Suppressor macrophage treated with lipopolysaccharide for 1 hour (primary cell): ENCODE data around the gene NAPSA.
"Not testable (repeated sequence)": the region's sequence is repeated elsewhere in the genome, so short reads cannot be mapped to it uniquely, and the experiment has no call there.

Experiments used
- DNase-seq, 3 donors: peaks; one replicate each; pipeline ENCODE4 v3.0.0-alpha.2; 2020 to 2022

The NAPSA gene

DNA sequence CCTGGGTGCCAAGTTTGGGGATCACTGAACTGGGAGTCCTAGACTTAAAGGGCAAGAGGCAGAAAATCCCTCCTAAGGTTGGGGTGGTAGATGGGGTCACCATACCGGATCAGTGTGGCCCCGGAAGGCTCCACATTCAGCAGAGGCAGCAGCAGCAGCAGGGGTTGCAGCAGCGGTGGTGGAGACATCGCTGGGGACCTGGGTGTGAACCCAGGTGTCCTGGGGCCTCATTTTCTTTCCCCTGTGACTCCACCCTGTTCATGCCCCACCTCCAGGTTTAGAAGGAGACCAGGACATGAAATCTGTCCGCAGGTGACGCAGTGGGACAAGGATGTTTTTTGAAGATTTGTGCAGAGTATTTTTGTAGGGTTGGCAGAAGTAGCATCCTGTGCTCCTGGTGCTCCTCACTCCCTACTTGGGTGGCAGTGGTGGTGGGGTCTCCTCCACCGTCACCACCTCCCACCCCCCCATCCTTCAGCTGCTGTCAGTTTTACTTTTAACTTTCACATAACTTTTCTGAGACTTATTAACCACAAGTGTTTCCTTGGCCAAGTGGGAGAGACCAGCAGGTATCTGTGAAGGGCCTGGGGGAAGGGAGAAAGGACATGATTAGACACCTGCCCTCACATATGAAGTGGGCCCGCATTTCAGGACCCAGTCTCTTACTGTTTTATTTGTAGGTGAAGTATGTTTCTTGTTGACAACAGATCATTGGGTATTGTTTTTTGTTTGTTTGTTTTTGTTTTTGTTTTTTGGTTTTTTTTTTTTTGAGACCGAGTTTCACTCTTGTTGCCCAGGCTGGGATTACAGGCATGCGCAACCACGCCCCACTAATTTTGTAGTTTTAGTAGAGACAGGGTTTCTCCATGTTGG is at the start of gene NAPSA:
Gene NAPSA (minus strand): TSS at position 206 of the 873 bp plus-strand sequence. CDS start 18 bp downstream, at position 188.
- no peak for DNase-seq

DNA sequence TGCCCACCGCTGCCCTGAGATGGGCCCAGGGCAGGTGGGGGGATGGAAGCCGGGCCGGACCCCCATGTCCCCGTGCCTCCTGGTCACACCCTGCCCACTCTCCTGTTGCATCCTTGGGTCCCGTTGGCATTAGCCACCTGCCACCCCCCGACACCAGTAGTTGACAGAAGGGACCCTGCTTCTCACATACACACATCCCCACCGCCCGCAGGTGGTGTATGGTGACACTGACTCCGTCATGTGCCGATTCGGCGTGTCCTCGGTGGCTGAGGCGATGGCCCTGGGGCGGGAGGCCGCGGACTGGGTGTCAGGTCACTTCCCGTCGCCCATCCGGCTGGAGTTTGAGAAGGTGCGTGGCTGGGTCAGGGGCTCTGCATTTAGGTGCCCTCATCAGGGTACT is 48.1 kb upstream of the NAPSA start:
- no peak for DNase-seq

DNA sequence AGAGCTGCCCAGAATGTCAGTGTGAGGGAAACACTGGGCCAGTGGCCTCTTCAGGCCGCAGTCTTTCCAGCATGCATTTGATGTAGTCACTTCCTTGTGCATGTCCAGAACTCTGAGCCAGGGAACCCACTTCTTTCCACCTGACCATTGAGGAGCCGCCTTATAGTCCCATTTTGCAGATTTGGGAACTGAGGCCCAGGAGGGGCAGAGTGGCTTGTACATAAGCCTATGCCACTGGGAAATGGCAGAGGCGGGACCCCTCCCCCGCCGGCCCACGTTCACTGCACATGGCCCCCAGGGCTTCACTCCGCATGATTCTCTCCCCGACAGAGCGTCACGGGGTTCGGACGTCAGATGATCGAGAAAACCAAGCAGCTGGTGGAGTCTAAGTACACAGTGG is 47.7 kb upstream of the NAPSA start:
- no peak for DNase-seq

DNA sequence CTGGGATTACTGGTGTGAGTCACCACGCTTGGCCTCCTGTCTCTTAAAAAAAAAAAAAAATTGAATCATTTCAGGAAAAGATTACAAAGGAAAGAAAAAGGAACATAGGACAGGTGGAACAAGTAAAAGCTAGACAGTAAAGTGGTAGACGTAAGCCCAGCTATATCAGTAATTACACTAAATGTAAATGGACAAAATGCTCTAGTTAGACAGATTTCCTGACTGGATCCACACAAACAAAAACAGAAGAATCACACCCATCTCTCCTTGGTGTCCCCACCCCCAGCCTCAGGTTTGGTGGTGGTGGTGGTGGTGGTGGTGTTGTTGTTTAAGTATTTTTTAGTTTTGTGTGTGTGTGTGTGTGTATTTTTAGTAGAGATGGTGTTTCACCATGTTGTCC is 47.0 kb upstream of the NAPSA start:
- DNase-seq, result no peak

DNA sequence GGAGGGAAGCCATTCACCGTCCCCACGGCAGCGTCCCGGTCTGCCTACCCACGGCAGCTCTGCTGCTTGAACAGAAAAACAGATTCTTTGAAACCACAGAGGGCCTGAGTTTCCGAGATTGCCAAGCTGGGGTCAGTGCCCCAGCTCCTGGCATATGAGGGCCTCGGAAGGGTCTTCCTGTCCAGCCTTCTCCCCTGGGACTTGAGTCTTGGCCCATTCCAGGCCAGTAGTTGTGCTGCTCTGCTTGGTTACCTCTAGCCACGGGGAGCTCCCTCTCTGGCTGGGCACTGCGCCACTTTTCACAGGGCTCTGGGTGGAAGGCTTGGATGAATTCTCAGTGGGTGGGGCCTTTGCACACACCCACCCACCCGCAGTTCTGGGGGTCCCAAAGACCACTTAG is 44.7 kb upstream of the NAPSA start:
- DNase-seq, result no peak

DNA sequence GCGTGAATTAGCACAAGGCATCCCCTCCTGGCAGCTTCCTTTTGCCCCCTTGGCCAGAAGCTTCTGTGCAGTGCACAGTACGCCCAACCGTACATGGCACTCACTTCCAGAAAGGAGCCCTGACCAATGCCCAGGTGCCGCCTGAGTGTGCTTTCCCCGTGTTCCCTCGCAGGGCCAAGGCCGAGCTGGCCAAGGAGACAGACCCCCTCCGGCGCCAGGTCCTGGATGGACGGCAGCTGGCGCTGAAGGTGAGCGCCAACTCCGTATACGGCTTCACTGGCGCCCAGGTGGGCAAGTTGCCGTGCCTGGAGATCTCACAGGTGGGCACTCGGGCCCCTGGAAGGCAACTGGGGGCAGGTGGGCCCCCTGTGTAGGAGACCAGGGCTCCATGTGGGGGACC is 43.9 kb upstream of the NAPSA start:
- no peak for DNase-seq

DNA sequence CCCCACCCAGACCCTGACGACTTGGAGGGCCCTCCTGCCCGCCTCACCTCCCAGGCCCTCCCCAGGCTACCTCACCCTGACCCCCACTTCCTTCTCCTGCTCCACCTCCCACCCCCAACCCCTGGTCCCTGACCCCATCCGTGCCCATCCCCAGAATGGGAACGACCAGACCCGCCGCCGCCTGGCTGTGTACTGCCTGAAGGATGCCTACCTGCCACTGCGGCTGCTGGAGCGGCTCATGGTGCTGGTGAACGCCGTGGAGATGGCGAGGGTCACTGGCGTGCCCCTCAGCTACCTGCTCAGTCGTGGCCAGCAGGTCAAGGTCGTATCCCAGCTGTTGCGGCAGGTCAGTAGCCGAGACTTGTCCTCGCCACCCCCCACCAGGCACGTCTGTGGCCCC is 41.4 kb upstream of the NAPSA start:
- no peak for DNase-seq

DNA sequence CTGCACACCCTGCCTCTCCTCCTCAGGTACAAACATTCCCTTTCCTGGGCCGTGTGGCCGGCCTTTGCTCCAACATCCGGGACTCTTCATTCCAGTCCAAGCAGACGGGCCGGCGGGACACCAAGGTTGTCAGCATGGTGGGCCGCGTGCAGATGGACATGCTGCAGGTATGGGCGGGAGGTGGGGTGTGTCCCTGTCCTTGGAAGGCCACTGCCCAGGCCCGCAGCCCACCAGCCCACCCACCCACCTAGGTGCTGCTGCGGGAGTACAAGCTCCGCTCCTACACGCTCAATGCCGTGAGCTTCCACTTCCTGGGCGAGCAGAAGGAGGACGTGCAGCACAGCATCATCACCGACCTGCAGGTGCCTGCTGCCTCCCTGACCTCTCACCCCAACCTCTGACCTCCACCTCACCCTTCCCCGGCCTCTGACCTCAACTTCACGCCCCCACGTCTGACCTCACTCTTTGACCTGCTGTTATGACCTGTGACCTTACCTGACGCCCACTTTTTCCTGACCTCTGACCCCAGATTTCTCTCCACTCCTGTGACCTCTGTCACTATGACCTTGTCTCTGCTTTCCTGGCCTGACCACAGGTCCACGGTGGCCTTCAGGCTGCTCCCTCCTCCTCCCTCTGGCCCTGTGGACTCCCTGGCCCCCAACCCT is 40.8 kb upstream of the NAPSA start:
- DNase-seq, result no peak

DNA sequence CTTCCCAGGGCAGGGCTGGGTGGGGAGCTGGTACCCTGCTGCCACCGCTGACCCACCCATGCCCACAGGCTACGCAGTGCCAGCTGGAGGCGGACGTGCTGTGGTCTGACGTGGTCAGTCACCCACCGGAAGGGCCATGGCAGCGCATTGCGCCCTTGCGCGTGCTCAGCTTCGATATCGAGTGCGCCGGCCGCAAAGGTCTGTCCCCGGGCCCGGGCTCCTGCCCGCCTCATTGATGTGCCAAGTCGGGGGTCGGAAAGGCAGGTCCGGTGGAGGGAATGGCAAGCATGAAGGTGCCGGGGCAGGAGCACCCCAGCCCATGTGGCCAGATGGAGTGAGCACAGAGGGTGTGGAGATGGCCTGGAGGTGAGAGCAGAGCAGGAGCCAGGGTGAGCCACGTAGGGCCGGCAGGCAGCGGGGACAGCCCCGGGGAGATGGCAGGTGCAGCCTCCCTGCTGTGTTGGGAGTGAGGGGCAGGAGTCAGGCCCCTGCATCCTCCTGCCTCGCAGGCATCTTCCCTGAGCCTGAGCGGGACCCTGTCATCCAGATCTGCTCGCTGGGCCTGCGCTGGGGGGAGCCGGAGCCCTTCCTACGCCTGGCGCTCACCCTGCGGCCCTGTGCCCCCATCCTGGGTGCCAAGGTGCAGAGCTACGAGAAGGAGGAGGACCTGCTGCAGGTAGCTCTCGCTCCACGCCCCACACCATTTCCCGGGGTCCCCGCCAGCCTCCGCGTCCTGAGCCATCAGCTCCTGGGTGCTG is 37.3 kb upstream of the NAPSA start:
- DNase-seq, result no peak

DNA sequence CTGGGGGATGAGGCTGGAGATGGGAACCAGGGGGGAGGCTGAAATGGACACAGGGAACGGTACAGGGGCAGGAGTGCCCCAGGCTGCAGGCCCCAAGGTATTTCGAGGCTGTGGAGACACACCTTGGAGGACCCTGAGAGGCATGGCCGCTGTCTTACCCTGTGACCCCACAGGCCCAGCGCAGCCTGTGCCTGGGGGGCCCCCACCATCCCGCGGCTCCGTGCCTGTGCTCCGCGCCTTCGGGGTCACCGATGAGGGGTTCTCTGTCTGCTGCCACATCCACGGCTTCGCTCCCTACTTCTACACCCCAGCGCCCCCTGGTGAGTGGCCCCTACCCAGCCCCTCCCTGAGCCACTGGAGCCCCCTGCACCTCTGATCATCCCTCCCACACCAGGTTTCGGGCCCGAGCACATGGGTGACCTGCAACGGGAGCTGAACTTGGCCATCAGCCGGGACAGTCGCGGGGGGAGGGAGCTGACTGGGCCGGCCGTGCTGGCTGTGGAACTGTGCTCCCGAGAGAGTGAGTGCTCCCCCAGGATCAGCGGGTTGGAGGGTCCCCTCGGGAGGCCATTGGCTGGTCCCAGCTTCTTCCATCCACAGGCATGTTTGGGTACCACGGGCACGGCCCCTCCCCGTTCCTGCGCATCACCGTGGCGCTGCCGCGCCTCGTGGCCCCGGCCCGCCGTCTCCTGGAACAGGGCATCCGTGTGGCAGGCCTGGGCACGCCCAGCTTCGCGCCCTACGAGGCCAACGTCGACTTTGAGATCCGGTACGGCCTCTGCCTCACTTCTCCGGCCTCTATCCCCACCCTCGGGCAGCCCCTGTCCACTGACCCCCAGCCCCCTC is 36.4 kb upstream of the NAPSA start:
- DNase-seq, result no peak

DNA sequence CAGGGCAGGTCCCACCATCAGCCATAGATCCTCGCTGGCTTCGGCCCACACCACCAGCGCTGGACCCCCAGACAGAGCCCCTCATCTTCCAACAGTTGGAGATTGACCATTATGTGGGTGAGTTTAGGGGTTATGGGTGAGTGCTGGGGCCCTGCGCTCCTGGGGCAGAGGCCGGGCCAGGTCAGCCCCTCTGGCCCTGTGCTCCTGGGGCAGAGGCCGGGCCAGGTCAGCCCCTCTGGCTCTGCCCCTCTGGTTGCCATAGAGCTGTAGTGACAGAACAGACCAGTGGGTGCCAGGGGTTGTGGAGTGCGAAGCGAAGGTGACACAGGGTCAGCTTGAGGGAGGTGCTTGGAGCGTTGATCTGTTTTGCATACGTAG is 33.9 kb upstream of the NAPSA start:
- DNase-seq, result no peak

DNA sequence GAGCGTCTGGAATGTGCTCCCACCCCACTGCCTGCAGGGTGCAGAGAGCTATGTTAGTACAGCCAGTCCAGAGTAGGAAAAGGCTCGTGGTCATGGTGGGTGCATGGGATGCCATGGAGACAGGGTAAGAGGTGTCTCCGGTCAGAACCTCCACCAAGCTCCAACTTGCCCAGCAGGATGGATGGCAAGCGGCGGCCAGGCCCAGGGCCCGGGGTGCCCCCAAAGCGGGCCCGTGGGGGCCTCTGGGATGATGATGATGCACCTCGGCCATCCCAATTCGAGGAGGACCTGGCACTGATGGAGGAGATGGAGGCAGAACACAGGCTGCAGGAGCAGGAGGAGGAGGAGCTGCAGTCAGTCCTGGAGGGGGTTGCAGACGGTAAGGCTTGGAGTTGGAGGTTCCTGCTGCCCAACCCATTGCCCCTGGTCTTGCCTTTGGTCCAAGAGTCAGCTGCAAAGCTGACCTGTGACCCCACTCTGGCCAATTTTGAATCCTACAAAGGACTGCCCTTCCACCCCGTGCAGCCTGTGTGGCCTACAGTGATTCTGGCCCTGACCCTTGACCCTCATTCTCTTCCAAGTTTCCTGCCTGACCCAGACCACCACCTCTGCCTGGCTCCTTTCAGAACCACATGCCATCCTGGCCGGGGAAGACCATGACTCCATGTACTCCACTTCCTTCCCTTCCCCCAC is 33.4 kb upstream of the NAPSA start:
- DNase-seq, result no peak

DNA sequence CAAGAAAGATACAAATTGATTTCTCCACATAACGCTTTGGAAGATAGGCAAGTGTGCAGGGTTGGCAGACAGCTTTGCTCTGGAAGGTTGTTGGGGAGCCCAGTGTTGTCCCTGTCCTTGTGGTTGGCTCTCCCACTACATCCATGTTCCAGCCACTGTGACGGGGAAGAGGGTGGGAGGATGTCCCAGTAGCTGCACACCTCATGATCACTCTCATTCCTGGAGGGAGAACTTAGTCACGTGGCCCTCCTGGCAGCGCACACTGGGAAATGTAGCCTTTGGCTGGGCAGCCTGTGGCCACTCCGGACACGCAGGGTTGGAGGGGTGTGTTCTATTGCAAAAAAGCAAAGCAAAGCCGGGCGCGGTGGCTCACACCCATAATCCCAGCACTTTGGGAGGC is 28.6 kb upstream of the NAPSA start:
- no peak for DNase-seq

DNA sequence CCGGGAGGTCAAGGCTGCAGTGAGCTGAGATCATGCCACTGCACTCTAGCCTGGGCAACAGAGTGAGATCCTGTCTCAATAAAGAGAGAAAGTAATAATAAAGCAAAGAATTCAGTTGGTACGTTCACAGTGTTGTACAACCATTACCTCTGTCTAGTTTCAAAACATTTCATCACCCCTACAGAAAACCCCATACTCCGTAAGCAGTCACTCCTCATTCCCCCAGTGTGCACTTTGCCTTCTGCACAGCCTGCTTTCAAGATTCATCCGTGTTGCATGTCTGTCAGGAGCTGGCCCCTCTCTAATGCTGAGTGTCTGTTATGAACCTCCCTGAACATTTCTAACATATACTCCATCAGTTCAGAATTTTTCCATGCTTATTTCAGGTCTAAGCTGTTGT is 28.1 kb upstream of the NAPSA start:
- DNase-seq, result no peak

DNA sequence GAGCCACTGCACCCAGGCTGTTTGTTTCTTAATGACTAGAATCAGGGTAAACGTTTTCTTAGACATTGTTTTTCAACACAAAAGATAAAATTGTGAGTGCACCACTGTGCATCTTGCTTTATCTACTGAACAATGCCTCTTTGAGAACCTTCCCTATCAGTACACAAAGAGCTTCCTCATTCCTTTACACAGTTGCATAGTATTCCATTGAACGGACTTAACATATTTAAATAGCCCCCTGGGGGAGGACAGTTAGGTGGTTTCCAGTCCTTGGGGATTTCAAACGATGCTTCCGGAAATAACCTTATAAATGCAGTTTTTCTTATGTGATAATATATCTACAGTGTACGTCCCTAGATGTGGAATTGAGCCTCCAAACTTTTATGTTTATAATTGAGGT is 27.3 kb upstream of the NAPSA start:
- no peak for DNase-seq

DNA sequence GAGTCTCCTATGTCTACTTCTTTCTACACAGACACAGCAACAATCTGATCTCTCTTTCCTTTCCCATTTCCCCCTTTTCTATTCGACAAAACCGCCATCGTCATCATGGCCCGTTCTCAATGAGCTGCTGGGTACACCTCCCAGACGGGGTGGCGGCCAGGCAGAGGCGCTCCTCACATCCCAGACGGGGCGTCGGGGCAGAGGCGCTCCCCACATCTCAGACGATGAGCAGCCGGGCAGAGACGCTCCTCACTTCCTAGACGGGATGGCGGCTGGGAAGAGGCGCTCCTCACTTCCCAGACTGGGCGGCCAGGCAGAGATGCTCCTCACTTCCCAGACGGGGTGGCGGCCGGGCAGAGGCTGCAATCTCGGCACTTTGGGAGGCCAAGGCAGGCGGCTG is 25.5 kb upstream of the NAPSA start:
- DNase-seq, result not testable (repeated sequence)

DNA sequence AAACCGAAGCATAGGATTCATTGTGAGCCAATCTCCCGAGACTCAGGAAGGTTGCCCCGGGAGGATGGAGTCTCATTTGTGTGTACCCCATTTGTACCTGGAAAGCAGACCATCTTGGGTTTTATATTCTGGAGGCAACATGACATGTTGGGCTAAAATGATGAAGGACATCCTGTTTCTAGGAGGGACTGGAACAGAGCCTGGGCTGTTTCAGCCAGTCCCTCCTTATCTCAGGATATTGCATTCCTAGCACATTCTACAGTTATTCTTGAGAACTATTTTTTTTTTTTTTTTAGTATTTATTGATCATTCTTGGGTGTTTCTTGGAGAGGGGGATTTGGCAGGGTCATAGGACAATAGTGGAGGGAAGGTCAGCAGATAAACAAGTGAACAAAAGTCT is 24.9 kb upstream of the NAPSA start:
- DNase-seq, result not testable (repeated sequence)

DNA sequence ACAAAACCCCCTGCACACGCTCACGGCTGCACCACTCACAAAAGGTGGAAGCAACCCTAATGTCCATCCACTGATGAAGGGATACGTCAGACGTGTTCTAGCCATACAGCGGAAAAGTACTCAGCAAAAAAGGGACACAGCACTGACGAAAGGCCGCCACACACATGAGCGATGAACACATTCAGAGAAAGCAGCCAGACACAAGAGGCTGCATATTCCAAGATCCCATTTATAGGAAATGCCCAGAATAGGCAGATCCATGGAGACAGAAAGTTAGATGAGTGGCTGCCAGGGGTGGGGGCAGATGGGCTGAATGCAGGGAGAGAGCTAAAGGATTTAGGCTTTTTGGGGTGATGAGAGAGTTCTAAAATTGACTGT is 22.4 kb upstream of the NAPSA start:
- no peak for DNase-seq

DNA sequence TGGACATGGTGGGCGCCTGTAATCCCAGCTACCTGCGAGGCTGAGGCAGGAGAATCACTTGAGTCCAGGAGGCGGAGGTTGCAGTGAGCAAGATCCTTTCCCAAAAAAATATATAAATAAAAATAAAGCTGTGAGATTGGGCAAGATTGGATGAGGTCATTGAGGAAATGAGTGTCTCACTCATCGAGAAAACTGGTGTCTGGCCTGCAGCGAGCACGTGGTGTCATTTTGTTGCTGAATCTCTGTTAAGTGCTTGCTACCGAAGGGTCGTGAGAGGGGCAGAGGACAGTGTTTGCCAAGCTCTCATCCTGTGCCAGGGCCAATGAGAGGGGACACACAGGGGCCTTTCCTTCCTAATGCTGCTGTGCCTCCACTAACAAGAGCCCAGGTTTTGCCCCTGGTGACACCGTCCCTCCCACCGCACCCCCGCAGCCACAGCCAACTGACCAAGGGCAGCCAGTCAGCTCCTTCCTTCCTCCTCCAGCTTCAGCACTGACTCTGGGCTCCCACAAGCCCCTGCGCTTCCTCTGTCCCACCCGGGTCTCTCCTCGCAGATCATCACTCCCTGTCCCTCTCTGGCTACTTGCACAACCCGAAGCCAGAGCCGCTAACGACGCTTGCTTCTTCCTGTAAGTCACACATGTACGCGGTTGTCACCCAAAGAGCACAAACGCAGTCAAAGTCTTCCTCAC is 21.9 kb upstream of the NAPSA start:
- peak; percentile 85 to 86 (median 85) for DNase-seq

DNA sequence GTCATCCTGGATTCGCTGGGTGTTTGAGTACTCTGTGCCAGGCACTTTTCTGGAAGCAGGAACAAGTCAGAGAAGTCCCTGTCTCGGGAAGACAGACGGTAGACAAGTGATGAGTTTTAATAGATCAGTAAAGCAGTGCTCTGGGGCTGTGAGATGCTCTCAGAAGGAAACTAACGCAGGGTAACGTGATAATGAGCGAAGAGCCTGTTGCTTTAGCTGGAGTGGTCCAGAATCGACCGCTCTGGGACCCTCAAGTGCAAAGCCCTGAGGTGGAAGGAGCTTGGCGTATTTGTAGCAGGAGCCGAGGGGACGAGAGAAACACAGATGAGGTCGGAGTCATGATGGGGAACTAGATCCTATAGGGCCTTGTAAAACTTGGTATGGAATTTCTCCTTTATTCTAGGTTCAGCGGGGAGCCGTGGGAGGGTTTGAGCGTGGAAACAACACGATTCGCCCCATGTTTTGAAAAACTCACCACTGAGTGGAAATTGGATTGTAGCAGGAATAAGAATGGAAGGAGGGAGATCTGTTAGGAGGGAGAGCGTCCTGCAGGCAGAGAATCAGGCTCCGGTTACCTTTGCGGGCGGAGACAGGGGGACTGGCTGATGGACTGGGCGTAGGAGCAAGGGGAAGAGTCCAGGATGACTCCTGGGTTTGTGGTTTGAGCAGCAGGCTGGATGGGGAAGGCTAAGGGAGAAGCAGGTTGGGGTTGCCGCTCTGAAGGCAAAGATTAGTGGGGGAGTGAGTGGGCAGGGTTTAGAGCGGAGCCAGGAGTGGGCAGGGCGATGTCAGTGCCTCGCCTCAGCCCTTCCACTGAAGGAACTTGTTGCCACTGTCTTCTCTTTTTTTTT is 19.5 kb upstream of the NAPSA start:
- DNase-seq, result peak; percentile 79 to 87 (median 80)
